DOHH2 (cell line): ENCODE results near the gene PHB1.

Experiments
- H3F3A ChIP-seq: fragments of 200-600 bp; sonication (generic), shearing (Covaris generic); 2 replicates; pipeline ENCODE4 v1.6.0; 2016; ENCODE audit warnings: antibody characterized with exemption, mild to moderate bottlenecking; ENCODE audit not compliant: control insufficient read depth, insufficient read depth
- H3K27ac ChIP-seq: fragments of 200-600 bp; sonication (generic); 2 replicates; pipeline ENCODE4 v1.5.1; 2014; ENCODE audit warnings: low read depth, mild to moderate bottlenecking, low read length, moderate library complexity
- H3K27me3 ChIP-seq: fragments of 200-600 bp; sonication (generic); 2 replicates; pipeline ENCODE4 v1.6.1; 2014; ENCODE audit warnings: mild to moderate bottlenecking, low read length, mixed read lengths; ENCODE audit not compliant: control insufficient read depth
- H3K36me3 ChIP-seq: fragments of 200-600 bp; sonication (generic); 2 replicates; pipeline ENCODE4 v1.6.1; 2014; ENCODE audit warnings: mild to moderate bottlenecking, low read length, moderate library complexity, mixed read lengths; ENCODE audit not compliant: control insufficient read depth
- H3K4me1 ChIP-seq: fragments of 200-600 bp; sonication (generic); 2 replicates; pipeline ENCODE4 v1.6.1; 2014; ENCODE audit warnings: mild to moderate bottlenecking, low read length, mixed read lengths; ENCODE audit not compliant: control insufficient read depth
- H3K4me2 ChIP-seq: fragments of 200-600 bp; sonication (generic); 2 replicates; pipeline ENCODE4 v1.6.0; 2014; ENCODE audit warnings: mild to moderate bottlenecking, low read length, moderate library complexity
- H3K4me3 ChIP-seq: fragments of 200-600 bp; sonication (generic); 2 replicates; pipeline ENCODE4 v1.5.1; 2014; ENCODE audit warnings: mild to moderate bottlenecking, low read length, mixed read lengths
- H3K79me2 ChIP-seq: fragments of 200-600 bp; sonication (generic); 2 replicates; pipeline ENCODE4 v1.6.1; 2014; ENCODE audit warnings: mild to moderate bottlenecking, low read length, mixed read lengths; ENCODE audit not compliant: control insufficient read depth
- H3K9me2 ChIP-seq: fragments of 200-600 bp; sonication (generic); replicated peaks from 2 replicates; pipeline ENCODE4 v1.6.1; 2014; ENCODE audit warnings: mild to moderate bottlenecking, low read length, mixed read lengths; ENCODE audit not compliant: control insufficient read depth
- H3K9me3 ChIP-seq: fragments of 200-600 bp; sonication (generic); 2 replicates; pipeline ENCODE4 v1.6.1; 2014; ENCODE audit warnings: antibody characterized with exemption, low read length, mixed read lengths; ENCODE audit not compliant: control insufficient read depth, insufficient read depth
- H4K20me1 ChIP-seq: fragments of 200-600 bp; sonication (generic); 2 replicates; pipeline ENCODE4 v1.6.0; 2014; ENCODE audit warnings: low read depth, mild to moderate bottlenecking, antibody characterized with exemption, low read length, moderate library complexity; ENCODE audit not compliant: control insufficient read depth, insufficient read depth
- EZH2phosphoT487 ChIP-seq: fragments of 200-600 bp; sonication (generic); IDR thresholded peaks from 2 replicates; pipeline ENCODE4 v1.6.1; 2017; ENCODE audit warnings: borderline replicate concordance, mild to moderate bottlenecking, antibody characterized with exemption, low read length, moderate library complexity, mixed read lengths
- TF ChIP-seq, protein P1 (sequence below): fragments of 200-600 bp; sonication (generic); IDR thresholded peaks from one replicate; pipeline ENCODE4 v1.5.1; 2014; ENCODE audit warnings: antibody characterized with exemption, mild to moderate bottlenecking, low read depth, low read length; ENCODE audit not compliant: poor library complexity, severe bottlenecking

Gene PHB1

GRCh38 chr17:49404361-49404760 is 10.3 kb downstream of the PHB1 start:
- Histone ChIP-seq H3K27ac (no peak overlapping the region), H3K9me2 (no peaks in the 10 kb centered on the region), H3K27me3 (no peaks in the 10 kb centered on the region), H3F3A (peaks cover 8% of the 10 kb centered on the region), H4K20me1 (peaks cover 5% of the 10 kb centered on the region; the same call in 1 of the 2 replicates), H3K4me1 (peaks cover 11% of the 10 kb centered on the region; the same call in 1 of the 2 replicates), H3K4me2 (no peak overlapping the region), H3K4me3 (no peak overlapping the region), H3K79me2 (peaks cover 6% of the 10 kb centered on the region; the same call in 1 of the 2 replicates), H3K36me3 (peaks cover 68% of the 10 kb centered on the region), H3K9me3 (no peaks in the 10 kb centered on the region)
- TF ChIP-seq EZH2phosphoT487: no peak
- TF ChIP-seq, protein P1, sequence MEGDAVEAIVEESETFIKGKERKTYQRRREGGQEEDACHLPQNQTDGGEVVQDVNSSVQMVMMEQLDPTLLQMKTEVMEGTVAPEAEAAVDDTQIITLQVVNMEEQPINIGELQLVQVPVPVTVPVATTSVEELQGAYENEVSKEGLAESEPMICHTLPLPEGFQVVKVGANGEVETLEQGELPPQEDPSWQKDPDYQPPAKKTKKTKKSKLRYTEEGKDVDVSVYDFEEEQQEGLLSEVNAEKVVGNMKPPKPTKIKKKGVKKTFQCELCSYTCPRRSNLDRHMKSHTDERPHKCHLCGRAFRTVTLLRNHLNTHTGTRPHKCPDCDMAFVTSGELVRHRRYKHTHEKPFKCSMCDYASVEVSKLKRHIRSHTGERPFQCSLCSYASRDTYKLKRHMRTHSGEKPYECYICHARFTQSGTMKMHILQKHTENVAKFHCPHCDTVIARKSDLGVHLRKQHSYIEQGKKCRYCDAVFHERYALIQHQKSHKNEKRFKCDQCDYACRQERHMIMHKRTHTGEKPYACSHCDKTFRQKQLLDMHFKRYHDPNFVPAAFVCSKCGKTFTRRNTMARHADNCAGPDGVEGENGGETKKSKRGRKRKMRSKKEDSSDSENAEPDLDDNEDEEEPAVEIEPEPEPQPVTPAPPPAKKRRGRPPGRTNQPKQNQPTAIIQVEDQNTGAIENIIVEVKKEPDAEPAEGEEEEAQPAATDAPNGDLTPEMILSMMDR: no peak

GRCh38 chr17:49403514-49404289 is 11.0 kb downstream of the PHB1 start:
- H3K79me2 ChIP-seq: peaks cover 6% of the 10 kb centered on the region; the same call in 1 of the 2 replicates
- TF ChIP-seq, protein P1: no peak
- TF ChIP-seq EZH2phosphoT487: no peak
- H3K9me3 ChIP-seq: no peaks in the 10 kb centered on the region
- H3K4me3 ChIP-seq: no peak overlapping the region
- peaks cover 11% of the 10 kb centered on the region; the same call in 1 of the 2 replicates for H3K4me1 ChIP-seq
- H3F3A ChIP-seq: peaks cover 6% of the 10 kb centered on the region
- no peak overlapping the region for H3K27ac ChIP-seq
- H4K20me1 ChIP-seq: peaks cover 5% of the 10 kb centered on the region; the same call in 1 of the 2 replicates
- H3K27me3 ChIP-seq: no peaks in the 10 kb centered on the region
- peaks cover 61% of the 10 kb centered on the region for H3K36me3 ChIP-seq
- no peaks in the 10 kb centered on the region for H3K9me2 ChIP-seq
- H3K4me2 ChIP-seq: no peak overlapping the region

DNA sequence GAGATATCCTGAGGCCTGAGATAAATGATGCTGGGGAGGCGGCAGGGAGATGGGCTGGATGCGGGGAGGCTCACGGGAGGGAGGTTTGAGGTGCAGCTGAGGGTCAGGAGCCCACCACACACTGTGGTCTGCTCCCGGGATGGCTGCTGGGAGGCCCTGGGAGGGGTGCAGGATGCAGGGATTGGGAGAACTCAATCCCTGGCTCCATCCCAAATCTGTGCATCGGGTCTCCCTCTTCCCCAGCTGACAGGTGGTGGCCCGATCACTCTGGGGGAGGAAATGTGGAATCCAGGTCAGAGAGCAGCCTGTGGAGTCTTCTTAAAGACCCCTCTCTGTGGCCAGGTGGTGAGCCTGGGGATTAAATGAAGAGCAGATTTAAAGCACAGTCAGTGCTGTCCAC is 12.0 kb downstream of the PHB1 start:
- H3K27ac ChIP-seq: no peak overlapping the region
- H3K4me2 ChIP-seq: no peak overlapping the region

More for the DNA sequence above, 12.0 kb downstream of the PHB1 start:
- no peaks in the 10 kb centered on the region for H3K9me2 ChIP-seq
- peaks cover 5% of the 10 kb centered on the region; the same call in 1 of the 2 replicates for H3K4me1 ChIP-seq
- H3K4me3 ChIP-seq: no peak overlapping the region
- peaks cover 6% of the 10 kb centered on the region; the same call in 1 of the 2 replicates for H3K79me2 ChIP-seq
- TF ChIP-seq, protein P1: no peak
- no peak for TF ChIP-seq EZH2phosphoT487
- H3F3A ChIP-seq: no peaks in the 10 kb centered on the region; the same call in 1 of the 2 replicates
- peaks cover 51% of the 10 kb centered on the region for H3K36me3 ChIP-seq
- H3K27me3 ChIP-seq: no peaks in the 10 kb centered on the region
- peaks cover 5% of the 10 kb centered on the region; the same call in 1 of the 2 replicates for H4K20me1 ChIP-seq
- no peaks in the 10 kb centered on the region for H3K9me3 ChIP-seq
